Measurements from ENCODE around the gene QRICH1.

QRICH1 gene

DNA sequence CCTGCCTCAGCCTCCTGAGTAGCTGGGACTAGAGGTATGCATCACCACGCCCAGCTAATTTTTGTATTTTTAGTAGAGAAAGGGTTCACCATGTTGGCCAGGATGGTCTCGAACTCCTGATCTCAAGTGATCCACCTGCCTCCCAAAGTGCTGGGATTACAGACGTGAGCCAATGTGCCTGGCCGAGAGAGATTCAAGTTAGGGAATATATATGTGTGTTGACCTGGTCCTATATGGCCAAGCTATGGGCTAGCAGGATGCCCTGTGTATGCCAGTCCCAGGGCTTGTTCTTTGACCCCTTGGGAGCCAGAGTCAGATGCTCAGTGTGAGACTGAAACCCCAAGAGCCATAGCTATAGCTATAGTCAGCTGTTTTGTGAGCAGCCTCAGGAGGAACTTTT is 70.1 kb downstream of the QRICH1 start:
- Histone ChIP-seq H3F3A (ENCODE audit: control insufficient read depth, insufficient read depth) (peaks cover 32% of the 10 kb centered on the region), H3K27me3 (ENCODE audit: control insufficient read depth, low read length) (no peaks in the 10 kb centered on the region), H3K4me1 (ENCODE audit: control insufficient read depth, low read length) (peaks cover 67% of the 10 kb centered on the region), H4K20me1 (ENCODE audit: control insufficient read depth, insufficient read depth, low read depth, low read length) (peaks cover 4% of the 10 kb centered on the region; the same call in 1 of the 2 replicates), H3K36me3 (ENCODE audit: control insufficient read depth, low read length) (peaks cover 87% of the 10 kb centered on the region), H3K9me3 (ENCODE audit: control insufficient read depth, insufficient read depth, low read length) (no peaks in the 10 kb centered on the region), H3K27ac (ENCODE audit: low read depth, low read length) (no peak overlapping the region), H3K9me2 (replicated peaks; ENCODE audit: control insufficient read depth, low read length) (no peaks in the 10 kb centered on the region), H3K4me2 (ENCODE audit: low read length) (peak overlapping the region; percentile 23; the same call in 1 of the 2 replicates), H3K4me3 (ENCODE audit: low read length) (no peak overlapping the region), H3K79me2 (ENCODE audit: control insufficient read depth, low read length) (peaks cover 91% of the 10 kb centered on the region)
- TF ChIP-seq CTCF (IDR thresholded peaks at IDR 0.05; ENCODE audit: low read depth, low read length, poor library complexity, severe bottlenecking) (no peak), EZH2phosphoT487 (IDR thresholded peaks at IDR 0.05; ENCODE audit: borderline replicate concordance, low read length) (no peak)

- H3K79me2 ChIP-seq (ENCODE audit: control insufficient read depth, low read length): peaks cover 81% of the 10 kb centered on the region
- TF ChIP-seq CTCF (IDR thresholded peaks at IDR 0.05; ENCODE audit: low read depth, low read length, poor library complexity, severe bottlenecking): no peak
- no peak for TF ChIP-seq EZH2phosphoT487 (IDR thresholded peaks at IDR 0.05; ENCODE audit: borderline replicate concordance, low read length)
- peak overlapping the region; percentile 92 for H3K27ac ChIP-seq (ENCODE audit: low read depth, low read length)
- no peaks in the 10 kb centered on the region for H3K27me3 ChIP-seq (ENCODE audit: control insufficient read depth, low read length)
- peaks cover 1% of the 10 kb centered on the region; the same call in 1 of the 2 replicates for H4K20me1 ChIP-seq (ENCODE audit: control insufficient read depth, insufficient read depth, low read depth, low read length)
- H3K4me3 ChIP-seq (ENCODE audit: low read length): peak overlapping the region; percentile 92
- H3F3A ChIP-seq (ENCODE audit: control insufficient read depth, insufficient read depth): peaks cover 28% of the 10 kb centered on the region
- H3K9me3 ChIP-seq (ENCODE audit: control insufficient read depth, insufficient read depth, low read length): no peaks in the 10 kb centered on the region
- peaks cover 76% of the 10 kb centered on the region for H3K36me3 ChIP-seq (ENCODE audit: control insufficient read depth, low read length)
- peaks cover 62% of the 10 kb centered on the region for H3K4me1 ChIP-seq (ENCODE audit: control insufficient read depth, low read length)
- no peaks in the 10 kb centered on the region for H3K9me2 ChIP-seq (replicated peaks; ENCODE audit: control insufficient read depth, low read length)
- H3K4me2 ChIP-seq (ENCODE audit: low read length): peak overlapping the region; percentile 94
Measured at GRCh38 chr3:49022688-49023171, 71.1 kb downstream of the QRICH1 start.

GRCh38 chr3:49021813-49022687 is 71.8 kb downstream of the QRICH1 start, which contains the start of gene NDUFAF3:
Gene NDUFAF3, plus strand, starts transcription at chr3:49022121. Its CDS starts 24 bp downstream, at chr3:49022145.
- H3F3A ChIP-seq (ENCODE audit: control insufficient read depth, insufficient read depth): peaks cover 27% of the 10 kb centered on the region
- no peaks in the 10 kb centered on the region for H3K9me2 ChIP-seq (replicated peaks; ENCODE audit: control insufficient read depth, low read length)
- H3K4me3 ChIP-seq (ENCODE audit: low read length): peak within 1 kb of the TSS; percentile 92
- H3K4me2 ChIP-seq (ENCODE audit: low read length): peak within 1 kb of the TSS; percentile 94
- peak within 1 kb of the TSS; percentile 92 for H3K27ac ChIP-seq (ENCODE audit: low read depth, low read length)
- H3K27me3 ChIP-seq (ENCODE audit: control insufficient read depth, low read length): no peaks in the 10 kb centered on the region
- peak; percentile 89 for TF ChIP-seq CTCF (IDR thresholded peaks at IDR 0.05; ENCODE audit: low read depth, low read length, poor library complexity, severe bottlenecking)
- TF ChIP-seq EZH2phosphoT487 (IDR thresholded peaks at IDR 0.05; ENCODE audit: borderline replicate concordance, low read length): no peak
- no peaks in the 10 kb centered on the region for H4K20me1 ChIP-seq (ENCODE audit: control insufficient read depth, insufficient read depth, low read depth, low read length)
- peaks cover 69% of the 10 kb centered on the region for H3K36me3 ChIP-seq (ENCODE audit: control insufficient read depth, low read length)
- H3K9me3 ChIP-seq (ENCODE audit: control insufficient read depth, insufficient read depth, low read length): no peaks in the 10 kb centered on the region
- H3K79me2 ChIP-seq (ENCODE audit: control insufficient read depth, low read length): peaks cover 74% of the 10 kb centered on the region
- H3K4me1 ChIP-seq (ENCODE audit: control insufficient read depth, low read length): peaks cover 62% of the 10 kb centered on the region

All from DOHH2 (cell line).